Stimulated activated CD8-positive, alpha-beta memory T cell treated with anti-CD3 and anti-CD28 coated beads, Interleukin-12 subunit alpha, Interleukin-12 subunit beta, amount 100 ng/mL, for 24 hours (primary cell): ENCODE measurements around the gene MCF2.

ENCODE experiments used
- DNase-seq: peaks from one replicate; pipeline ENCODE4 v3.0.0-alpha.2; 2020; ENCODE audit errors: extremely low read depth

Gene MCF2

GRCh38 chrX:139585613-139586012 is 122.4 kb downstream of the MCF2 start:
- no peak for DNase-seq

GRCh38 chrX:139581068-139581467 is 126.9 kb downstream of the MCF2 start:
- no peak for DNase-seq

GRCh38 chrX:139566981-139567380 is 141.0 kb downstream of the MCF2 start:
- no peak for DNase-seq

GRCh38 chrX:139563251-139563650 is 144.7 kb downstream of the MCF2 start:
- DNase-seq, result no peak

GRCh38 chrX:139560221-139560620 is 147.7 kb downstream of the MCF2 start:
- DNase-seq, result no peak

GRCh38 chrX:139559383-139560042 is 148.5 kb downstream of the MCF2 start:
- DNase-seq, result no peak

- no peak for DNase-seq
Observed at GRCh38 chrX:139554991-139555675, 152.8 kb downstream of the MCF2 start.

- no peak for DNase-seq
Observed at GRCh38 chrX:139554376-139554775, 153.6 kb downstream of the MCF2 start.

- no peak for DNase-seq
Observed at GRCh38 chrX:139544591-139544990, 163.4 kb downstream of the MCF2 start.

- DNase-seq, result no peak
Observed at GRCh38 chrX:139543920-139544319, 164.0 kb downstream of the MCF2 start.

- DNase-seq, result no peak
Observed at GRCh38 chrX:139542652-139543051, 165.3 kb downstream of the MCF2 start.

- DNase-seq, result no peak
Observed at GRCh38 chrX:139538907-139539790, 168.8 kb downstream of the MCF2 start.

GRCh38 chrX:139533444-139533843 is 174.5 kb downstream of the MCF2 start:
- no peak for DNase-seq

- no peak for DNase-seq
Observed at GRCh38 chrX:139532834-139533233, 175.1 kb downstream of the MCF2 start.
